ENCODE measurements around the gene MTO1. TPM values are rescaled to one million over a fixed set of nuclear protein-coding genes. Genes with fewer than 3 reads are reported as not detected.

MTO1 gene
- total RNA-seq, 1 donor from 2014 or later, result 25.7 TPM

- H3K9me3 ChIP-seq, result no peaks in the 10 kb centered on the region
- no peaks in the 10 kb centered on the region for H3K27me3 ChIP-seq (ENCODE audit: low read depth)
- no peak overlapping the region for H3K27ac ChIP-seq
- ATAC-seq, result no peak
- H3K4me1 ChIP-seq, result no peaks in the 10 kb centered on the region
- DNase-seq, result no peak
- H3K36me3 ChIP-seq, result no peaks in the 10 kb centered on the region
- TF ChIP-seq, protein P1, sequence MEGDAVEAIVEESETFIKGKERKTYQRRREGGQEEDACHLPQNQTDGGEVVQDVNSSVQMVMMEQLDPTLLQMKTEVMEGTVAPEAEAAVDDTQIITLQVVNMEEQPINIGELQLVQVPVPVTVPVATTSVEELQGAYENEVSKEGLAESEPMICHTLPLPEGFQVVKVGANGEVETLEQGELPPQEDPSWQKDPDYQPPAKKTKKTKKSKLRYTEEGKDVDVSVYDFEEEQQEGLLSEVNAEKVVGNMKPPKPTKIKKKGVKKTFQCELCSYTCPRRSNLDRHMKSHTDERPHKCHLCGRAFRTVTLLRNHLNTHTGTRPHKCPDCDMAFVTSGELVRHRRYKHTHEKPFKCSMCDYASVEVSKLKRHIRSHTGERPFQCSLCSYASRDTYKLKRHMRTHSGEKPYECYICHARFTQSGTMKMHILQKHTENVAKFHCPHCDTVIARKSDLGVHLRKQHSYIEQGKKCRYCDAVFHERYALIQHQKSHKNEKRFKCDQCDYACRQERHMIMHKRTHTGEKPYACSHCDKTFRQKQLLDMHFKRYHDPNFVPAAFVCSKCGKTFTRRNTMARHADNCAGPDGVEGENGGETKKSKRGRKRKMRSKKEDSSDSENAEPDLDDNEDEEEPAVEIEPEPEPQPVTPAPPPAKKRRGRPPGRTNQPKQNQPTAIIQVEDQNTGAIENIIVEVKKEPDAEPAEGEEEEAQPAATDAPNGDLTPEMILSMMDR (IDR thresholded peaks at IDR 0.05), result no peak
- no peak overlapping the region for H3K4me3 ChIP-seq
- intact Hi-C loops (cut with DNase I), result no loop called here
Observed at GRCh38 chr6:73556836-73557235, 95.3 kb downstream of the MTO1 start.

Other genes starting within 250 kb of the MTO1 start
- not detected for gene KHDC1L, start 236.2 kb upstream of the MTO1 start, total RNA-seq
- gene KHDC1, start 198.5 kb upstream of the MTO1 start, total RNA-seq, result 1.7 TPM
- gene DPPA5, start 107.5 kb upstream of the MTO1 start, total RNA-seq, result not detected
- gene KHDC3L, start 99.1 kb upstream of the MTO1 start, total RNA-seq, result not detected
- gene OOEP, start 91.8 kb upstream of the MTO1 start, total RNA-seq, result not detected
- gene DDX43, start 66.9 kb upstream of the MTO1 start, total RNA-seq, result 1.9 TPM
- gene CGAS, start 9.4 kb upstream of the MTO1 start, total RNA-seq, result 10.4 TPM
- 9,415 TPM for gene EEF1A1, start 59.3 kb downstream of the MTO1 start, total RNA-seq
- gene SLC17A5, start 192.3 kb downstream of the MTO1 start, total RNA-seq, result 25.9 TPM
- gene CD109, start 234.5 kb downstream of the MTO1 start, total RNA-seq, result 25.0 TPM